AG09319 (cell line): ENCODE data around the gene FBXO45.
"Not testable (repeated sequence)": the region's sequence is repeated elsewhere in the genome, so short reads cannot be mapped to it uniquely, and the experiment has no call there.

Experiments
- DNase-seq: peaks from one replicate; pipeline ENCODE4 v3.0.0-alpha.2; 2010; ENCODE audit warnings: low read depth; ENCODE audit errors: extremely low read depth
- TF ChIP-seq, protein P1 (sequence below): IDR thresholded peaks from 2 replicates; pipeline ENCODE4 v1.5.1; 2011; ENCODE audit warnings: low read depth, mild to moderate bottlenecking, inconsistent platforms, low read length, moderate library complexity

FBXO45 gene

GRCh38 chr3:196568246-196569002, at the start of gene FBXO45, which contains the start of gene WDR53:
Gene FBXO45 (plus strand): TSS chr3:196568660. CDS start chr3:196568985, 325 bp downstream.
Gene WDR53 (minus strand): TSS chr3:196568554. CDS start chr3:196561475, 7,079 bp downstream.
- peak; percentile 78 for DNase-seq

DNA sequence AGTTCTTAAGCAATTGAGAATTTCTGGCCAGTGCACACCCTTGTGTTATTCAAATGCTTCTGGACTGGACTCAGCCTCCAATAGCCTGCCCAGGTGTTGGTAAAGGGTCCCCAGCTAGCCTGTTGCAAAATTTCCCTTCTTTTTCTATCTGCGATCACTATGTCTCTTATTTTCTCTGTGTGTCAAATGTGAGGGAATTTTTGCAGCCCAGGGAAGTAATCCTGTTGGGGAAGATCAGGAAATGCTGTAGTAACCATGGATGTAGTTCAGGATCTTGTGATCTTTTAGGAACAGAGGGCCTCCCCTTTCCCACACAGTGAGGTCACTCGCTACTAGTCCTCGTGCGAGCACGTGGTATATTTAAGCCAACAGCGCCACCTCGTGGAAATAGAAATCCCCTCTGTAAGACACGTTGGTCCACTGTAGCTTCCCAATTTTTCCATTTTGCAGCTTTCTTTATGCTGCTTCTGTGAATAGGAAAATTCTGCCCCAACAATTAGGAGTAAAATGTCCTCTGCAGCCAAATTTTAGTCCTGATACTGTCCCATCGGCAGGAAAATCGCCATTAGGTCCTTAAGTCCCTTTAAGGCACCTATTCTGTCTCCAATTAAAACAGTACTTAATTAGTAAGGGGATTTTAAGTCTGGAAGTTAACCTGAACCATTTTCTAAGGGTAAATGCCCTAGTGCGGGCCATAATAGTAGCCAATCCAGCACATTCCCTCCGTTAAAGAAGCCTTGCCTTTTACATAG, 49.3 kb upstream of the FBXO45 start:
- no peak for DNase-seq
- TF ChIP-seq, protein P1, sequence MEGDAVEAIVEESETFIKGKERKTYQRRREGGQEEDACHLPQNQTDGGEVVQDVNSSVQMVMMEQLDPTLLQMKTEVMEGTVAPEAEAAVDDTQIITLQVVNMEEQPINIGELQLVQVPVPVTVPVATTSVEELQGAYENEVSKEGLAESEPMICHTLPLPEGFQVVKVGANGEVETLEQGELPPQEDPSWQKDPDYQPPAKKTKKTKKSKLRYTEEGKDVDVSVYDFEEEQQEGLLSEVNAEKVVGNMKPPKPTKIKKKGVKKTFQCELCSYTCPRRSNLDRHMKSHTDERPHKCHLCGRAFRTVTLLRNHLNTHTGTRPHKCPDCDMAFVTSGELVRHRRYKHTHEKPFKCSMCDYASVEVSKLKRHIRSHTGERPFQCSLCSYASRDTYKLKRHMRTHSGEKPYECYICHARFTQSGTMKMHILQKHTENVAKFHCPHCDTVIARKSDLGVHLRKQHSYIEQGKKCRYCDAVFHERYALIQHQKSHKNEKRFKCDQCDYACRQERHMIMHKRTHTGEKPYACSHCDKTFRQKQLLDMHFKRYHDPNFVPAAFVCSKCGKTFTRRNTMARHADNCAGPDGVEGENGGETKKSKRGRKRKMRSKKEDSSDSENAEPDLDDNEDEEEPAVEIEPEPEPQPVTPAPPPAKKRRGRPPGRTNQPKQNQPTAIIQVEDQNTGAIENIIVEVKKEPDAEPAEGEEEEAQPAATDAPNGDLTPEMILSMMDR, result peak; percentile 45

More at GRCh38 chr3:196568246-196569002, at the start of gene FBXO45, which contains the start of gene WDR53:
- TF ChIP-seq, protein P1, result no peak

GRCh38 chr3:196519718-196520082, 48.8 kb upstream of the FBXO45 start:
- no peak for DNase-seq
- TF ChIP-seq, protein P1, result no peak

DNA sequence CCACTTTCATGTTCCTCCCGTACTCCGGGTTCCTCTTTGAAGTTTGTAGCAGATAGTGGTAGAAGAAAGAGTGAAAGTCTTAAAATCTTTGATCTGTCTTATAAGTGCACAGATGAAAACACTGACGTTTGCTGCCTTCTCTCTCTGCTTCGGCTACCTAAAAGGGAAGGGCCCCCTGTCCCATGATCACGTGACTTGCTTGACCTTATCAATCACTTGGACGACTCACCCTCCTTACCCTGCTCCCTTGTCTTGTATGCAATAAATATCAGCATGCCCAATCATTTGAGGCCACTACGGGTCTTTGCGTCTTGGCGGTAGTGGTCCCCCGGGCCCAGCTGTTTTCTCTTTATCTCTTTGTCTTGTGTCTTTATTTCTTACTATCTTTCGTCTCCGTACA, 47.2 kb upstream of the FBXO45 start:
- DNase-seq, result not testable (repeated sequence)

DNA sequence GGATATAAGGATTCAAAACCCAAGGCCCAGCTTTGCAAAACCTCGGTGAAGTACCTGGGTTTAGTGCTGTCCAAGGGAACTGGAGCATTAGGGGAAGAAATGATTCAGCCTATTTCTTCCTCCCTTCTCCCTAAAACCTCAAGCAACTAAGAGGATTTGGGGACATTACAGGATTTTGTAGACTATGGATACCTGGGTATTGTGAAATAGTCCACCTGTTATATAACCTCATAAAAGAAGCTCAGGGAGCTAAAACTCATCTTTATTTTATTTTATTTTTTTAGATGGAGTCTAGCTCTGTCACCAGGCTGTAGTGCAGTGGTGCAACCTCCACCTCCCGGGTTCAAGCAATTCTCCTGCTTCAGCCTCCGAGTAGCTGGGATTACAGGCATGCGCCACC, 44.6 kb upstream of the FBXO45 start:
- TF ChIP-seq, protein P1, result no peak
- DNase-seq, result no peak

DNA sequence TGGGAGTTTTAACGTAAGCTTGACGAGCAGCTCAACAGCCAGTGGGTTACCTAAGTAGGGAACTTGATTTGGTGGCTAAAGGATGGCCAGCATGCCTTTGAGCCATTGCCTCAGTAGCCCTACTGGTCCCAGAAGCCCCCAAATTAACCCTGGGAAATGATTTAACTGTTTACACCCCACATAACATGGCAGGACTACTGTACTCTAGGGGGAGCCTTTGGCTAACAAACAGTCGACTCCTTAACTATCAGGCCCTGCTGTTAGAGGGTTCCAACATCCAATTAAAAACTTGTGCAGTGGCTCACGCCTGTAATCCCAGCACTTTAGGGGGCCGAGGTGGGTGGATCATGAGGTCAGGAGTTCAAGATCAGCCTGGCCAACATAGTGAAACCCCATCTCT, 43.9 kb upstream of the FBXO45 start:
- TF ChIP-seq, protein P1, result no peak
- DNase-seq, result no peak

GRCh38 chr3:196525141-196525540, 43.3 kb upstream of the FBXO45 start:
- no peak for DNase-seq
- TF ChIP-seq, protein P1, result no peak
